IMR-90 (cell line): ENCODE measurements around the gene SFSWAP. TPM values are rescaled to one million over a fixed set of nuclear protein-coding genes. Genes with fewer than 3 reads are reported as not detected.
"Not testable (repeated sequence)": the region's sequence is repeated elsewhere in the genome, so short reads cannot be mapped to it uniquely, and the experiment has no call there.

Experiments
- ATAC-seq: fragments of 200-7000 bp; cut with Tn5 transposase; 2 replicates; pipeline ENCODE4 v1.9.1; 2020; ENCODE audit warnings: low read depth, mild to moderate bottlenecking, moderate library complexity
- BruUV-seq: library from RNA; stranded (reverse); fragments of 400-500 nt; replicated peaks from 2 replicates; lab custom pipeline; 2021; lab: Mats Ljungman, UMichigan
- CTCF ChIA-PET: fragments of 300-600 bp; formaldehyde crosslinking; extraction: SDS; loops from one replicate; lab custom pipeline; 2021; ENCODE audit warnings: antibody characterized with exemption; lab: Yijun Ruan, JAX
- POLR2A ChIA-PET: fragments of 300-600 bp; sonication (Branson Sonifier 250); formaldehyde crosslinking; loops from one replicate; lab custom pipeline; 2022; ENCODE audit warnings: antibody characterized with exemption; ENCODE audit not compliant: unreplicated experiment; lab: Charles Lee
- DNase-seq: peaks from one replicate; pipeline ENCODE4 v3.0.0; 2013
- H2AFZ ChIP-seq: replicated peaks from 2 replicates; pipeline ENCODE3; 2013; ENCODE audit warnings: low read length, mild to moderate bottlenecking; ENCODE audit not compliant: poor library complexity
- H2AK5ac ChIP-seq: 2 replicates; pipeline ENCODE4 v1.6.1; 2013; ENCODE audit warnings: low read depth, low read length, inconsistent platforms
- H2AK9ac ChIP-seq: replicated peaks from 2 replicates; pipeline ENCODE3; 2013; ENCODE audit warnings: mild to moderate bottlenecking, low read depth, low read length, moderate library complexity; ENCODE audit not compliant: poor library complexity
- H2BK120ac ChIP-seq: 2 replicates; pipeline ENCODE4 v1.6.1; 2013; ENCODE audit warnings: low read depth, low read length, inconsistent platforms
- H2BK15ac ChIP-seq: 3 replicates; pipeline ENCODE4 v1.6.1; 2013; ENCODE audit warnings: low read depth, low read length, inconsistent platforms
- H2BK20ac ChIP-seq: 2 replicates; pipeline ENCODE4 v1.6.1; 2013; ENCODE audit warnings: low read depth, mild to moderate bottlenecking, inconsistent platforms, low read length, moderate library complexity
- H2BK5ac ChIP-seq: 2 replicates; pipeline ENCODE4 v1.6.1; 2013; ENCODE audit warnings: mild to moderate bottlenecking, low read depth, low read length, inconsistent platforms; ENCODE audit not compliant: poor library complexity, severe bottlenecking
- H3K14ac ChIP-seq: replicated peaks from 2 replicates; pipeline ENCODE4 v1.6.1; 2013; ENCODE audit warnings: low read depth, low read length, inconsistent platforms
- H3K18ac ChIP-seq: 2 replicates; pipeline ENCODE4 v1.6.1; 2013; ENCODE audit warnings: low read depth, low read length, control low read depth
- H3K23ac ChIP-seq: 2 replicates; pipeline ENCODE4 v1.6.1; 2013; ENCODE audit warnings: low read depth, low read length, inconsistent platforms
- H3K27ac ChIP-seq: 2 replicates; pipeline ENCODE4 v1.5.1; 2013; ENCODE audit warnings: mild to moderate bottlenecking, control low read depth, low read length; ENCODE audit not compliant: insufficient read depth
- H3K27me3 ChIP-seq: 2 replicates; pipeline ENCODE4 v1.6.1; 2013; ENCODE audit warnings: low read length; ENCODE audit not compliant: control insufficient read depth, insufficient read depth
- H3K36me3 ChIP-seq: 2 replicates; pipeline ENCODE4 v1.6.1; 2013; ENCODE audit warnings: low read length, mixed read lengths; ENCODE audit not compliant: control insufficient read depth, insufficient read depth
- H3K4ac ChIP-seq: 2 replicates; pipeline ENCODE4 v1.6.1; 2013; ENCODE audit warnings: low read depth, low read length, inconsistent platforms
- H3K4me1 ChIP-seq: 2 replicates; pipeline ENCODE4 v1.6.1; 2013; ENCODE audit warnings: low read length, mixed read lengths; ENCODE audit not compliant: control insufficient read depth, insufficient read depth
- H3K4me2 ChIP-seq: 2 replicates; pipeline ENCODE4 v1.6.1; 2013; ENCODE audit warnings: low read depth, mild to moderate bottlenecking, control low read depth, low read length, moderate library complexity
- H3K4me3 ChIP-seq: 2 replicates; pipeline ENCODE4 v1.5.1; 2013; ENCODE audit warnings: low read depth, mild to moderate bottlenecking, control low read depth, low read length, moderate library complexity; ENCODE audit not compliant: insufficient read depth
- H3K56ac ChIP-seq: 2 replicates; pipeline ENCODE4 v1.6.1; 2013; ENCODE audit warnings: low read length, inconsistent platforms; ENCODE audit not compliant: insufficient read depth; ENCODE audit errors: extremely low read depth
- H3K79me1 ChIP-seq, 2 experiments: 2 replicates each; pipeline ENCODE4 v1.6.1; 2013; ENCODE audit warnings: low read length in 2 of 2, inconsistent platforms in 1 of 2, low read depth in 1 of 2
- H3K9ac ChIP-seq: 2 replicates; pipeline ENCODE4 v1.6.1; 2013; ENCODE audit warnings: low read depth, low read length, control low read depth
- H3K9me1 ChIP-seq: 2 replicates; pipeline ENCODE4 v1.6.1; 2013; ENCODE audit warnings: low read length, inconsistent platforms; ENCODE audit not compliant: insufficient read depth
- H3K9me3 ChIP-seq: 2 replicates; pipeline ENCODE4 v1.6.1; 2013; ENCODE audit warnings: low read length; ENCODE audit not compliant: control insufficient read depth, insufficient read depth
- H4K20me1 ChIP-seq: 2 replicates; pipeline ENCODE4 v1.6.1; 2013; ENCODE audit warnings: low read length, inconsistent platforms; ENCODE audit not compliant: insufficient read depth
- H4K5ac ChIP-seq: 2 replicates; pipeline ENCODE4 v1.6.1; 2013; ENCODE audit warnings: mild to moderate bottlenecking, low read depth, low read length, control low read depth
- H4K8ac ChIP-seq, 2 experiments: 2 replicates each; pipeline ENCODE4 v1.6.1; 2013; ENCODE audit warnings: low read depth in 2 of 2, low read length in 2 of 2, control low read depth in 1 of 2, inconsistent platforms in 1 of 2
- H4K91ac ChIP-seq: 2 replicates; pipeline ENCODE4 v1.6.1; 2013; ENCODE audit warnings: low read depth, low read length, inconsistent platforms; ENCODE audit not compliant: insufficient read depth
- CEBPB ChIP-seq: IDR thresholded peaks from 2 replicates; pipeline ENCODE4 v1.6.1; 2012; ENCODE audit warnings: low read depth, low read length, improper control_type of control experiment
- MXI1 ChIP-seq: IDR thresholded peaks from 2 replicates; pipeline ENCODE4 v1.6.1; 2012; ENCODE audit warnings: low read depth, mild to moderate bottlenecking, low read length, moderate library complexity, borderline replicate concordance
- SMC3 ChIP-seq: fragments of 150-350 bp; IDR thresholded peaks from 2 replicates; pipeline ENCODE4 v1.6.1; 2016; ENCODE audit warnings: low read depth, mild to moderate bottlenecking, antibody characterized with exemption, low read length, moderate library complexity
- WGBS, 2 experiments: methylation state at CpG; one replicate each; pipeline versions ENCODE4 v1.1.5 to v1.1.7; 2013; ENCODE audit warnings: missing lambda C conversion rate in 2 of 2; ENCODE audit not compliant: insufficient read length in 1 of 2; ENCODE audit errors: extremely low coverage in 2 of 2; 5-methylcytosine and 5-hydroxymethylcytosine counted together
- dilution Hi-C: fragments of 300-500 bp; cut with HindIII; formaldehyde crosslinking; loops from one replicate; pipeline ENCODE4 v1.14.3; 2018; ENCODE audit warnings: low sequenced_read_pairs; ENCODE audit not compliant: unreplicated experiment
- in situ Hi-C: fragments of 300-500 bp; cut with MboI; formaldehyde crosslinking; loops from 3 replicates; pipeline ENCODE4 v1.14.3; 2019; ENCODE audit warnings: low sequenced_read_pairs, inconsistent platforms, mixed read lengths
- intact Hi-C: fragments of 100-400 bp; cut with micrococcal nuclease; formaldehyde crosslinking; loops from 2 replicates; pipeline ENCODE4 v1.10.0; 2022
- polyA plus RNA-seq, 3 experiments: library from polyadenylated mRNA; depleted of rRNA; stranded (reverse); fragments of >200 nt; gene quantifications; 2 replicates each; pipeline ENCODE4 v1.2.3, GENCODE V29; 2012; ENCODE audit warnings: low replicate concordance in 1 of 3
- total RNA-seq: library from RNA; depleted of rRNA; stranded (reverse); fragments of >200 nt; gene quantifications from 2 replicates; pipeline ENCODE4 v1.2.3, GENCODE V29; 2012
- TF ChIP-seq, protein P1 (sequence below): fragments of 150-350 bp; IDR thresholded peaks from 2 replicates; pipeline ENCODE4 v1.6.1; 2017; ENCODE audit warnings: mild to moderate bottlenecking, antibody characterized with exemption, low read length, low read depth

SFSWAP gene
- total and polyA plus RNA-seq, 2 of the 4 experiments (the other 2 are of a cell fraction) = 19.7 to 22.4 TPM

DNA sequence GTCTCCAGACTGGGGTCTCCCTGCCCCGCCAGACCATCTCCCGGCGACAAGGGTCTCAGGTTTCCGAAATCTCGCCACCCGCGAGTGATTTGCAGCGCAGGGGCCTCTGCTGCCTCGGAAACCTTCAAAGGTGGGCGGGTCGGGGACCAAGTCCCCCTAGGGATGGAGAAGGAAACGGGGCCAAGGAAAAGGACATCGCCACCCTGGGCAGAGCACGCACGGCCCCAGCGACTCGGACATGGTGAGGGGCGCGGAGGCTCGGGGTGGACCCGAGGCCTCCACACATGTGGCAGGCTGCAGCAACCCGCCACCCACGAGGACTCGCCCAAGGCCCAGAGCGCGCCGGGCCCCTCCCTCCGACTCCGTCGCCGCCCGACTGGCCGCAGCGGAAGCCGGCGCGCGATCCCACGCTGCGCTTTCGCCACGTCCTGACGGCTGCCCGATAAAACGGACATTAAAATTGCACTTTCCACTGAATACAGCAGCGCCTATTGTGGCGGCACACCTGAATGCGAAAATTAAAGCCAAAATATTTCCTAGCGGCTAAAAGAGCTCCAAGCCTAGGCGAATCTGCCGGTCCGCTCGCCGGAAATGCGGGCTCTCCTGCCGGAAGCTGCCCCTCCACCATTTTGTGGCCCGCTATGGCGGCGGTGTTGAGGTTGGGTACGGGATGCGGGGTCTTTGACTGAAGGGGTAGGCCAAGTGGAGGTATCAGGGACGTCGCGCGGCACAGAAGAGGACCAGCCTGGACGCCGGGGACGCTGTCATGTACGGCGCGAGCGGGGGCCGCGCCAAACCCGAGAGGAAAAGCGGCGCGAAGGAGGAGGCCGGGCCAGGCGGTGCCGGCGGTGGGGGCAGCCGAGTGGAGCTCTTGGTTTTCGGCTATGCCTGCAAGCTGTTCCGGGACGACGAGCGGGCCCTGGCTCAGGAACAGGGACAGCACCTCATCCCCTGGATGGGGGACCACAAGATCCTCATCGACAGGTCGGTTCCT lies at the start of gene SFSWAP (continued):
- TF ChIP-seq SMC3 (no peak), CEBPB (no peak), MXI1 (peak; percentile 98)
- TF ChIP-seq, protein P1, sequence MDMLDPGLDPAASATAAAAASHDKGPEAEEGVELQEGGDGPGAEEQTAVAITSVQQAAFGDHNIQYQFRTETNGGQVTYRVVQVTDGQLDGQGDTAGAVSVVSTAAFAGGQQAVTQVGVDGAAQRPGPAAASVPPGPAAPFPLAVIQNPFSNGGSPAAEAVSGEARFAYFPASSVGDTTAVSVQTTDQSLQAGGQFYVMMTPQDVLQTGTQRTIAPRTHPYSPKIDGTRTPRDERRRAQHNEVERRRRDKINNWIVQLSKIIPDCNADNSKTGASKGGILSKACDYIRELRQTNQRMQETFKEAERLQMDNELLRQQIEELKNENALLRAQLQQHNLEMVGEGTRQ = no peak

DNA sequence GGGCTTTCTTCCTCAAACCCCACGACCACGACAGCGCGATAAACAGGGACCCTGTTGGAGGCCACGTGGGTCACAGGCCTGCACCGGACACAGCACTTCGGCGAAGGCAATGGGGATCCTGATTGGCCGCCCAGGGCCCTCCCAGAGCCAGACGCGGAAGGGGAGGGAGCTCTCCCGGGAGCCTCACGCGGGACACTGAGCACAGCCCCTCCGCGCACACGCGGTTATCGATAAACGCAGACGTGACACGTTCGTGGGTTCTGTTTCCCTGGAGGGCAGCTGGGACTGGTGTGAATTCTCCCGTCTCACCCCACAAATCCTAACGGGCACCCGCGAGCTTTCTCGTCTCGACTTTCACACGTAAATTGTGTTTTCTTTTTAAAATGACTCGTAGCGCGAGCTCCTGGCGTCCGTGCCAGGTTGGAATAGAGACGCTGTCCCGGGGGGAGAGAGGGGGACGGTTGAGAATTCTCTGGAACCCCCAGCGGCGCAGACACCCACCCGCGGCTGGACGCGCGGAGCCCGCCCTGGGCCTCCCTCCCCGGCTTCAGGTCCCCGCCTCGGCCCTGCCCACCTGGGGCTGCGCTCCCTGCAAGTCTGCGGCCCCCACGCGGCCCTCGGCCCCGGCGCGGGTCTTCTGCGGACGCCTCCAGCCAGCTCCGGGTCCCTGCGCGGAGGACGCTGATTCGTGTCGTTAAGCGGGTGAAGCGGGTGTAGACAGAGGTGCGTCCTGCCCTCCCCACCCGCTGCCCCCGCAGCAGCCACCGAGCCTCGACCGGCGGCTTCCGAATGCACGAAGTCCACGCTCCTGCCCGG lies 49.5 kb upstream of the SFSWAP start:
- H2AK5ac ChIP-seq, H3K4me1 ChIP-seq, intact Hi-C loops, H3K14ac ChIP-seq, H2BK20ac ChIP-seq, H3K27ac ChIP-seq, H3K9ac ChIP-seq, H3K9me1 ChIP-seq, DNase-seq, H2AFZ ChIP-seq, H2BK5ac ChIP-seq, H3K9me3 ChIP-seq, H4K8ac ChIP-seq, H3K4ac ChIP-seq, dilution Hi-C loops, H3K27me3 ChIP-seq, H3K4me3 ChIP-seq, H3K79me1 ChIP-seq, H2AK9ac ChIP-seq, in situ Hi-C loops, H4K91ac ChIP-seq, POLR2A ChIA-PET, H2BK120ac ChIP-seq, H4K20me1 ChIP-seq, ATAC-seq, H3K4me2 ChIP-seq, H3K56ac ChIP-seq, H3K36me3 ChIP-seq, BruUV-seq, H3K23ac ChIP-seq, CTCF ChIA-PET, H3K18ac ChIP-seq, H2BK15ac ChIP-seq, H4K5ac ChIP-seq: not testable (repeated sequence)
- whole genome bisulfite sequencing, 2 experiments = no CpG with 5 or more reads among the region's 78 CpGs
